TTC549 (cell line): ENCODE results near the gene TNS1.

Experiments
- FAIRE-seq: peaks from 2 replicates; lab custom pipeline; 2012; peaks lifted over from hg19 to GRCh38; lab: Jason Lieb, UNC

Gene TNS1

GRCh38 chr2:217868265-217868892 lies 134.4 kb downstream of the TNS1 start:
- no peak for FAIRE-seq

- FAIRE-seq = no peak
These were observed 136.3 kb downstream of the TNS1 start for GRCh38 chr2:217866457-217866856.

- FAIRE-seq = no peak
These were observed 137.6 kb downstream of the TNS1 start for GRCh38 chr2:217864963-217865772.

GRCh38 chr2:217863883-217864282 lies 138.9 kb downstream of the TNS1 start:
- FAIRE-seq = no peak

GRCh38 chr2:217861334-217861877 lies 141.4 kb downstream of the TNS1 start:
- FAIRE-seq = no peak

GRCh38 chr2:217859926-217860325 lies 142.9 kb downstream of the TNS1 start:
- no peak for FAIRE-seq

- no peak for FAIRE-seq
These were observed 144.0 kb downstream of the TNS1 start for GRCh38 chr2:217858519-217859491.

- FAIRE-seq = no peak
These were observed 144.9 kb downstream of the TNS1 start for GRCh38 chr2:217857624-217858506.

- no peak for FAIRE-seq
These were observed 145.9 kb downstream of the TNS1 start for GRCh38 chr2:217856871-217857270.

GRCh38 chr2:217856159-217856558 lies 146.6 kb downstream of the TNS1 start:
- FAIRE-seq = no peak

- FAIRE-seq = no peak
These were observed 147.9 kb downstream of the TNS1 start for GRCh38 chr2:217854684-217855420.

- no peak for FAIRE-seq
These were observed 148.8 kb downstream of the TNS1 start for GRCh38 chr2:217853961-217854360.

- FAIRE-seq = no peak
These were observed 149.4 kb downstream of the TNS1 start for GRCh38 chr2:217853301-217853881.

GRCh38 chr2:217852555-217853211 lies 150.1 kb downstream of the TNS1 start:
- no peak for FAIRE-seq

GRCh38 chr2:217851191-217852020 lies 151.4 kb downstream of the TNS1 start:
- FAIRE-seq = no peak

GRCh38 chr2:217849154-217849975 lies 153.4 kb downstream of the TNS1 start:
- FAIRE-seq = no peak

- FAIRE-seq = no peak
These were observed 154.3 kb downstream of the TNS1 start for GRCh38 chr2:217848351-217848957.
